Activated T-helper 1 cell treated with anti-CD3 and anti-CD28 coated beads, Interleukin-12 subunit alpha, Interleukin-12 subunit beta, Interleukin-2, Interleukin-4 antibody, amounts not matched to agents 30 ng/mL and 10 ng/mL and 1 ng/mL, durations not matched to agents 14 hours and 24 hours and 36 hours (primary cell): Measurements from ENCODE around the gene MBOAT1. TPM values are rescaled to one million over a fixed set of nuclear protein-coding genes. Genes with fewer than 3 reads are reported as not detected.
A peak's percentile ranks its signal among the peaks of the same experiment; 100 is the strongest.

Experiments
- DNase-seq: peaks from one replicate; pipeline ENCODE4 v3.0.0; 2021; ENCODE audit warnings: low spot score
- H3K27ac Mint-ChIP-seq: one replicate; pipeline ENCODE4 v1.8.0; 2021; ENCODE audit warnings: mild to moderate bottlenecking, mixed read lengths
- H3K27me3 Mint-ChIP-seq: one replicate; pipeline ENCODE4 v1.8.0; 2022; ENCODE audit warnings: mild to moderate bottlenecking, moderate library complexity, mixed read lengths; ENCODE audit not compliant: insufficient read depth
- H3K36me3 Mint-ChIP-seq: one replicate; pipeline ENCODE4 v1.8.0; 2021; ENCODE audit warnings: low read depth, mixed read lengths
- H3K4me1 Mint-ChIP-seq: one replicate; pipeline ENCODE4 v1.8.0; 2021; ENCODE audit warnings: low read depth, mixed read lengths
- H3K4me3 Mint-ChIP-seq: one replicate; pipeline ENCODE4 v1.8.0; 2021; ENCODE audit warnings: mild to moderate bottlenecking, moderate library complexity, mixed read lengths
- H3K9me3 Mint-ChIP-seq: one replicate; pipeline ENCODE4 v1.8.0; 2021; ENCODE audit warnings: mixed read lengths
- intact Hi-C: fragments of 100-400 bp; cut with micrococcal nuclease; formaldehyde crosslinking; loops from one replicate; pipeline ENCODE4 v1.15.1; 2024
- total RNA-seq: library from RNA; stranded (reverse); gene quantifications from 2 replicates; pipeline ENCODE4 v1.2.3, GENCODE V29; 2022

Gene MBOAT1
- total RNA-seq, 1 donor from 2014 or later: 13.5 TPM

DNA sequence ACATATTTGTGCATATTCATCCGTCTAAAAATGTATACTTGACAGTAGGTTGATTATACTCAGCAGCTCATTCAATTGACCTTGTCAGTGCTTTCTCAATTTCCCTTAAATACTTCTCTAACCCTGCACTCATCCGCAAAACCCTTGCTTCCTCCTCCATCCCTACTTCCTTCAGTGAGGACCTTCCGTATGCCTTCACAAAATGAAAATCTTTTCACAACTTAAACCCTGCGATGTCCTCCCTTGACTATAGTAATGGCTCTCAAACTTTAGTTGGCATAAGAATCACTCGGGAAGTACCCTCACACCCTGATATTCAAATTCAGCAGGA lies 5.2 kb downstream of the MBOAT1 start:
- Mint-ChIP-seq H3K27me3 (no peaks in the 10 kb centered on the region), H3K4me3 (peak overlapping the region; percentile 87), H3K9me3 (no peaks in the 10 kb centered on the region), H3K4me1 (peaks cover 89% of the 10 kb centered on the region), H3K27ac (peak overlapping the region; percentile 99), H3K36me3 (peaks cover 7% of the 10 kb centered on the region)
- intact Hi-C loops: loop anchor here (10.0 kb wide), 2 partner anchors 478 to 1858 kb away; no protein-coding TSS in a partner anchor
- DNase-seq: no peak

- Mint-ChIP-seq H3K4me3 (peak overlapping the region; percentile 87), H3K36me3 (peaks cover 7% of the 10 kb centered on the region), H3K27ac (peak overlapping the region; percentile 99), H3K4me1 (peaks cover 84% of the 10 kb centered on the region), H3K27me3 (no peaks in the 10 kb centered on the region), H3K9me3 (no peaks in the 10 kb centered on the region)
- no peak for DNase-seq
- intact Hi-C loops: loop anchor here (10.0 kb wide), 2 partner anchors 479 to 1859 kb away; no protein-coding TSS in a partner anchor
These were observed 6.5 kb downstream of the MBOAT1 start for GRCh38 chr6:20205722-20206161.

DNA sequence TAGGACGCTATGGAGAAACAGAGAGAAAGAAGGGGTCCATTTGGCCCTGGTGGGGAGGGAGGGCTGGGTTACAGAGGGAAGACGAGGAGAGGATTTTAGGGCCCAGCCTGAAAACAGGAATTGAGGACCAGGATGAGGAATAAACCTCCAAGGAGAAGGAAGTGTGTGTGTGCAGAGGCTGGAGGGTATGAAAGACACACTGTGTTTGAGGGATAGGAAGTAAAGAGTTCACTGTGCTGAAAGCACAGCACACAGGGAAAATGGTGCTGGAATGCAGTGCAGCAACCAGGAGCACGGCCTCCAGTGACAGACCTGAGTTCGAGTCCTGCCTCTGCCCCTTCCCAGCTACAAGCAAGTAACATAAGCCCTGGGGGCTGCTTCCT lies 7.8 kb downstream of the MBOAT1 start:
- Mint-ChIP-seq H3K4me3 (no peak overlapping the region), H3K36me3 (peaks cover 11% of the 10 kb centered on the region), H3K9me3 (no peaks in the 10 kb centered on the region), H3K4me1 (peaks cover 80% of the 10 kb centered on the region), H3K27me3 (no peaks in the 10 kb centered on the region), H3K27ac (peak overlapping the region; percentile 78)
- intact Hi-C loops: loop anchor here (10.0 kb wide), 2 partner anchors 480 to 1860 kb away; no protein-coding TSS in a partner anchor
- DNase-seq: no peak

GRCh38 chr6:20203561-20204511 lies 8.4 kb downstream of the MBOAT1 start:
- H3K4me3 Mint-ChIP-seq: no peak overlapping the region
- peaks cover 79% of the 10 kb centered on the region for H3K4me1 Mint-ChIP-seq
- DNase-seq: no peak
- peaks cover 15% of the 10 kb centered on the region for H3K36me3 Mint-ChIP-seq
- intact Hi-C loops: loop anchor here (10.0 kb wide), 2 partner anchors 481 to 1861 kb away; no protein-coding TSS in a partner anchor
- no peaks in the 10 kb centered on the region for H3K27me3 Mint-ChIP-seq
- H3K9me3 Mint-ChIP-seq: no peaks in the 10 kb centered on the region
- H3K27ac Mint-ChIP-seq: peak overlapping the region; percentile 78

- Mint-ChIP-seq H3K9me3 (no peaks in the 10 kb centered on the region), H3K27me3 (no peaks in the 10 kb centered on the region), H3K4me1 (peaks cover 82% of the 10 kb centered on the region), H3K36me3 (peaks cover 18% of the 10 kb centered on the region), H3K4me3 (no peak overlapping the region), H3K27ac (peak overlapping the region; percentile 92)
- no peak for DNase-seq
- intact Hi-C loops: loop anchor here (1.0 to 10.0 kb wide), 5 partner anchors 10 to 1862 kb away; partner anchors contain the start of genes E2F3 and MBOAT1
These were observed 9.5 kb downstream of the MBOAT1 start for GRCh38 chr6:20202699-20203302.

DNA sequence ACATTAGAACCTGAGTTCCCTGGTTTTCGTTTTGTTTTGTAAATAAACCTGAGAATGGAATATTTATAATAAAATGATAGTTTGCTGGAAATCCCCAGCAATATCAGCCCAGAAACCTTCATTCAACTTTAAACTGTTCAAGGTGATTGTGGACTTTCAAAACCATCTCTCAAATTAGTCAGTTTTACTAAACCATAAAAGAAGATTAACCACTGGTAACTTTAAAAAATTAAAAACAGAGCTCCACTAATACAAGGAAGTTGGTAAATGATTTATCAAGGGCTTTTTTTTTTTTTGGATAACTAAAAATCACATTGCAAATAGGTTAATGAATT lies 10.0 kb downstream of the MBOAT1 start:
- H3K36me3 Mint-ChIP-seq: peaks cover 18% of the 10 kb centered on the region
- H3K4me3 Mint-ChIP-seq: no peak overlapping the region
- peak overlapping the region; percentile 30 for H3K27ac Mint-ChIP-seq
- no peaks in the 10 kb centered on the region for H3K9me3 Mint-ChIP-seq
- H3K4me1 Mint-ChIP-seq: peaks cover 77% of the 10 kb centered on the region
- intact Hi-C loops: loop anchor here (1.0 to 10.0 kb wide), 5 partner anchors 10 to 1863 kb away; partner anchors contain the start of genes E2F3 and MBOAT1
- H3K27me3 Mint-ChIP-seq: no peaks in the 10 kb centered on the region
- no peak for DNase-seq

DNA sequence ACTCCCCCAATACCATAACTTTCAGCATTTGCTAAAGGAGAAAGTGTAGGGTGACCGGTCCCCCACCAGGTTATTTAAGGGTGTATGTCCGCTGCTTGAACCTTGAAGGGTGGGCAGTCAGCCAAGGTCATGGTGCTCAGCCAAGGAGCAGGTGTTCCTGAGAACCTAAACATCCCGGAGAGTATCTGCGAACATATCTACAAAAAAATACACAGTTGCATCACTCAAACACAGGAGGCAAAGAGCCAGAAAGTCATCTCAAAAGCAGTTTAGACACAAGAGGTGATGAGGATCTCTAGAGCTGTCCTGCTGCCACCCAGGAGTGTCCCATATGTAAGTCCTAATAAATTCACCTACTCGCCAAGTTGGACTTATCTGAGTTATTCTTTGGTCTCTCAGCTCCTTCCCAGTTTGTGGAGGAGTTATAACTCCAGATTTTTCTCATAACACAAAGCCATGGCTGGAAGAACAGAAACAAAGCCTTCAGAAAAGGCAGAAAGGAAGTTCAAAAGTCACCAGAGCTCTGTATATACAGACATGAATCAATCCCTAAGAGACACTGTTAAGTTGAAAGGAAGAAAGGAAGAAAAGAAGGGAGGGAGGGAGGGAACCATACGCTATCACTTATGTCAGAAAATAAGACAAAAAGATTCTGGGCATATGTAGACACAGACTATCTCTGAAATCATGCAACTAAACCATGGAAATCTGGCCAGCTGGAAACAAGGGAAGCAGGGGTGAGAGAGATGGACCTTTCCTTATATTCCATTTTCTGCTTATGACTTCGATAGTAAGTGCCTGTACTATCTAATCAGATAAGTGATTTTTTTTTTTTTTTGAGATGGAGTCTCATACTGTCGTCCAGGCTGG lies 11.3 kb downstream of the MBOAT1 start:
- peaks cover 14% of the 10 kb centered on the region for H3K36me3 Mint-ChIP-seq
- H3K27ac Mint-ChIP-seq: peak overlapping the region; percentile 76
- H3K9me3 Mint-ChIP-seq: no peaks in the 10 kb centered on the region
- peaks cover 64% of the 10 kb centered on the region for H3K4me1 Mint-ChIP-seq
- peak overlapping the region; percentile 32 for H3K4me3 Mint-ChIP-seq
- no peak for DNase-seq
- H3K27me3 Mint-ChIP-seq: no peaks in the 10 kb centered on the region
- intact Hi-C loops: loop anchor here (10.0 kb wide), 2 partner anchors 484 to 1864 kb away; no protein-coding TSS in a partner anchor

DNA sequence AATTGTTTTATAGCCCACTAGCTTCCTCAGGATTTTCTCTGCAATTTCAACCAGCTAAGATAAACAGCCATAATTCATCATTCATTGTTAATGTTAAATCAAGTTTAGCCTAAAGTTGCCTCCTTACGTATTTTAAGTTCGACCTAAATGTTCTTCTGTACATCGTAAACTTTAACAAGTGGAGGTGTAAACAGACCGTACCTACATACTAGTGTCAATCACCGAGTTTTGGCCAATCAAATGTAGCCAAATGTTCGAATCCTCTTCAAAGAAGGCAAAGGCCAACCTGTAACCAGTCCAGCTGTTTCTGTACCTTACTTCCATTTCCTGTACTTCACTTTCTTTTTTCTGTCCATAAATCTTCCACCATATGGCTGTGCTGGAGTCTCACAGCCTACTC lies 13.5 kb downstream of the MBOAT1 start:
- Mint-ChIP-seq H3K27ac (no peak overlapping the region), H3K27me3 (no peaks in the 10 kb centered on the region), H3K4me1 (peaks cover 42% of the 10 kb centered on the region), H3K36me3 (peaks cover 13% of the 10 kb centered on the region), H3K9me3 (no peaks in the 10 kb centered on the region), H3K4me3 (no peak overlapping the region)
- intact Hi-C loops: no loop called here
- DNase-seq: no peak

DNA sequence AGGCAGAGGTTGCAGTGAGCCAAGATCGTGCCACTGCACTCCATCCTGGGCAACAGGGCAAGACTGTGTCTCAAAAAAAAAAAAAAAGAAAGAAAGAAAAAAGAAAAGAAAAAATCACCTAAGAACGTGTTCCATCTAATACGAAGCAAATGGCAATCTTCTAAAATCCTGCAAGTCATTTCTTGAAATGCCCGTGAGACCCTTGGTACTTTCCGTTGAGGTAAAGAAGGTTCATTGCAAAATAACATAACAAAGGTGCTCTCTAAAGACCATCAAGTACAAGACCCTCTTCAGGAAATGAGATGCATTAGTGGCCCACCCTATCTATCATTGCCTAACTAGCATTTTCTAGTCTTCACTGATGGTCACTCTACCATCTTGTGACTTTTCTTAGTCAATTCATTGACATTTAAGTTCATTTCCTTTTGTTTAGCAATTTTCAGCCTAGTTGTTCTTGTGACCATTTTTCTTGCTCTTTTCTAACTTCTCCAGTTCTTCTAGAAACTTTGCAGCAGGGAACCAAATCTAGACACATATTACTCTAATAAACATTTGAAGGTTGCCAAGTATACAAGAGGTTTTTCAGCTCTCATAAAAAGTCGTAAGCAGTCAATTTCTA lies 14.0 kb downstream of the MBOAT1 start:
- intact Hi-C loops: no loop called here
- H3K4me3 Mint-ChIP-seq: no peak overlapping the region
- H3K36me3 Mint-ChIP-seq: peaks cover 13% of the 10 kb centered on the region
- H3K27ac Mint-ChIP-seq: no peak overlapping the region
- H3K27me3 Mint-ChIP-seq: no peaks in the 10 kb centered on the region
- peaks cover 37% of the 10 kb centered on the region for H3K4me1 Mint-ChIP-seq
- H3K9me3 Mint-ChIP-seq: no peaks in the 10 kb centered on the region
- DNase-seq: no peak

GRCh38 chr6:20197251-20197650 lies 15.0 kb downstream of the MBOAT1 start:
- H3K9me3 Mint-ChIP-seq: no peaks in the 10 kb centered on the region
- intact Hi-C loops: no loop called here
- H3K36me3 Mint-ChIP-seq: peaks cover 15% of the 10 kb centered on the region
- no peak for DNase-seq
- no peak overlapping the region for H3K4me3 Mint-ChIP-seq
- H3K27ac Mint-ChIP-seq: no peak overlapping the region
- H3K4me1 Mint-ChIP-seq: peaks cover 33% of the 10 kb centered on the region
- no peaks in the 10 kb centered on the region for H3K27me3 Mint-ChIP-seq

GRCh38 chr6:20192625-20193024 lies 19.6 kb downstream of the MBOAT1 start:
- no peak overlapping the region for H3K27ac Mint-ChIP-seq
- intact Hi-C loops: no loop called here
- H3K4me3 Mint-ChIP-seq: no peak overlapping the region
- no peak for DNase-seq
- peaks cover 7% of the 10 kb centered on the region for H3K9me3 Mint-ChIP-seq
- H3K4me1 Mint-ChIP-seq: peaks cover 10% of the 10 kb centered on the region
- H3K36me3 Mint-ChIP-seq: peaks cover 21% of the 10 kb centered on the region
- no peaks in the 10 kb centered on the region for H3K27me3 Mint-ChIP-seq

DNA sequence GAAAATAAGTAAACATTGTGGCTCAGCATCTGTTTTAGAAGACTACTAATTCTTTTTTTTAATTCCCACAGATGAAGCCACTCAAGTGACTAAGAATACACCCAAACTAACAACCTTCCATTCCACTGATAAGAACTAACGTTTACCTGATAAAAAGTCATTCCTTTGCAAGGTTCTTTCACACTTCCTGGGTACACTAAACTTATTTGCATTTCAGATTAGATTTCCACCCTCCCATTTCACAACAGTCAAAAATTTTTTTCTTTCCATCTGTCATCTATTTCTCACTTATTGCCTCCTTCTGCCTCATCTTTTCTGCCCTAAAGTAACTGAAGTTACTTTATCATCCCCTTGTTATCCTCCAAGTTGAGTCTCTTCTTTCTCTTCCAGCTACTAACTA lies 20.3 kb downstream of the MBOAT1 start:
- Mint-ChIP-seq H3K4me1 (peaks cover 16% of the 10 kb centered on the region), H3K4me3 (no peak overlapping the region)

More for the DNA sequence above, 20.3 kb downstream of the MBOAT1 start:
- peaks cover 25% of the 10 kb centered on the region for H3K36me3 Mint-ChIP-seq
- H3K27ac Mint-ChIP-seq: peak overlapping the region; percentile 69
- no peaks in the 10 kb centered on the region for H3K27me3 Mint-ChIP-seq
- intact Hi-C loops: no loop called here
- no peak for DNase-seq
- peaks cover 7% of the 10 kb centered on the region for H3K9me3 Mint-ChIP-seq
